ENCODE data around the gene MAP4. TPM values are rescaled to one million over a fixed set of nuclear protein-coding genes. Genes with fewer than 3 reads are reported as not detected.

Gene MAP4
- total RNA-seq, 4 donors from 2014 or later: 117 to 175 (median 147) TPM

- TF ChIP-seq, protein P1, sequence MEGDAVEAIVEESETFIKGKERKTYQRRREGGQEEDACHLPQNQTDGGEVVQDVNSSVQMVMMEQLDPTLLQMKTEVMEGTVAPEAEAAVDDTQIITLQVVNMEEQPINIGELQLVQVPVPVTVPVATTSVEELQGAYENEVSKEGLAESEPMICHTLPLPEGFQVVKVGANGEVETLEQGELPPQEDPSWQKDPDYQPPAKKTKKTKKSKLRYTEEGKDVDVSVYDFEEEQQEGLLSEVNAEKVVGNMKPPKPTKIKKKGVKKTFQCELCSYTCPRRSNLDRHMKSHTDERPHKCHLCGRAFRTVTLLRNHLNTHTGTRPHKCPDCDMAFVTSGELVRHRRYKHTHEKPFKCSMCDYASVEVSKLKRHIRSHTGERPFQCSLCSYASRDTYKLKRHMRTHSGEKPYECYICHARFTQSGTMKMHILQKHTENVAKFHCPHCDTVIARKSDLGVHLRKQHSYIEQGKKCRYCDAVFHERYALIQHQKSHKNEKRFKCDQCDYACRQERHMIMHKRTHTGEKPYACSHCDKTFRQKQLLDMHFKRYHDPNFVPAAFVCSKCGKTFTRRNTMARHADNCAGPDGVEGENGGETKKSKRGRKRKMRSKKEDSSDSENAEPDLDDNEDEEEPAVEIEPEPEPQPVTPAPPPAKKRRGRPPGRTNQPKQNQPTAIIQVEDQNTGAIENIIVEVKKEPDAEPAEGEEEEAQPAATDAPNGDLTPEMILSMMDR (IDR thresholded peaks at IDR 0.05; ENCODE audit: low read depth): no peak
These were observed 123.8 kb downstream of the MAP4 start for GRCh38 chr3:47892286-47893040.

DNA sequence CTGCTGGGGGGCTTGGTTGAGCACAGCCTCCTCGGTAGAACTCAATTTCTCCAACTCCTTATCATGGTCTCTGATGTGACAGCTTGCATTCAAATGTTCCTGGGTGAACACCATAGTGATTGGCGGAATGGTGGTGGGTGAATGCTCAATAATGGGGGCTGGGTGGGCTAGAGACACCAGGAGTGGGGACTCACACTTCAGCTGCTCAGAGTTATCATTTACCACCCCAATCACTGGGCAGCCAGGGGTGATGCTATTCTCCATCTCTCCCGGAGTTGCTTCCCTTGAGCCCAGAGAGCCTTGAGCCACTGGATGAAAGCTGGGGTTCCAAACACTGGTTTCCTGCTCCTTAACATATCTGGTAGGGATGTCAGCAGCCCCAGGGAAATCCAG lies 124.6 kb downstream of the MAP4 start:
- TF ChIP-seq, protein P1 (IDR thresholded peaks at IDR 0.05; ENCODE audit: low read depth): no peak

- TF ChIP-seq, protein P1 (IDR thresholded peaks at IDR 0.05; ENCODE audit: low read depth): no peak
These were observed 125.2 kb downstream of the MAP4 start for GRCh38 chr3:47890828-47891612.

GRCh38 chr3:47890126-47890827 lies 125.9 kb downstream of the MAP4 start:
- TF ChIP-seq, protein P1 (IDR thresholded peaks at IDR 0.05; ENCODE audit: low read depth): no peak

- TF ChIP-seq, protein P1 (IDR thresholded peaks at IDR 0.05; ENCODE audit: low read depth): no peak
These were observed 127.0 kb downstream of the MAP4 start for GRCh38 chr3:47888986-47889757.

GRCh38 chr3:47885168-47885567 lies 131.0 kb downstream of the MAP4 start:
- TF ChIP-seq, protein P1 (IDR thresholded peaks at IDR 0.05; ENCODE audit: low read depth): no peak

All from subcutaneous adipose tissue (tissue), 4 donors.